GOT3 (cell line): ENCODE results near the gene GTF2I.
"Not testable (repeated sequence)": the region's sequence is repeated elsewhere in the genome, so short reads cannot be mapped to it uniquely, and the experiment has no call there.

Experiments
- DNase-seq: peaks from one replicate; lab custom pipeline; 2025; ENCODE audit warnings: mixed read lengths; lab: John Stamatoyannopoulos, UW

The GTF2I gene

GRCh38 chr7:74657692-74658177 is at the start of gene GTF2I:
Gene GTF2I (plus strand): TSS chr7:74657718. CDS start chr7:74689129, 31,411 bp downstream.
- no peak for DNase-seq

GRCh38 chr7:74612015-74612829 is 45.3 kb upstream of the GTF2I start:
- no peak for DNase-seq

DNA sequence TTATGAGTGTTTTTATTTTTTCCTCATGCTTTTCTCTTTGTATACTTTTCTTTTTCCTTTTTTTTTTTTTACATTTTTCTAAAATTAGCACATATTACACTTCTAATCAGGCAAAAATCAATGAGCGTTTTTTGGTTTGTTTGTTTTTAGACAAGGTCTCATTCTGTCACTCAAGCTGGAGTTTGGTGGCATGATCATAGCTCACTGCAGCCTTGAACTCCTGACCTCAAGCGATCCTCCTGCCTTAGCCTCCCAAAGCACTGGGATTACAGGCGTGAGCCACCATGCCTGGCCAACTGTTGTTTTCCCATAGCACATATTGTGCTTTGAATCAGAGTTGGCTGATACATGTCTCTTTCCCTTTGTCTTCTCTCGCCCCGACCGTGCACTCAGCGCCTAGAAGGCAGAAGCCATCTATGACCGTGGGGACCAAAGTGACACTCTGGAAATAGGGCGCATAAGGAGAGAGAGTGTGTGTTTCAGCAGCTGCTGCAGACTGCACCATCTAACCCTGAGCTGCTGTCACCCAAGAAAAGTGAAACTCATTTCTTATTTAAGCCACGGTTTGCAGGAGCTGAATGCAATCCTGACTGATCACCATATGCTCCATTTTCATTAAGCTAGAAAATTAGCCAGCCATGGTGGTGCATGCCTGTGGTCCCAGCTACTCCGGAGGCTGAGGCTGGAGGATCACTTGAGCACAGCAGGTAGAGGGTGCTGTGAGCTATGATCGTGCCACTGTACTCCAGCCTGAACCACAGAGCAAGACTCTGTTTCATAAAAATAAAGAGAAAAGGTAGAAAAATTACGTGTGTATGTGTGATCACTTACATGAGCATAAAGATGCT is 41.4 kb upstream of the GTF2I start:
- no peak for DNase-seq

DNA sequence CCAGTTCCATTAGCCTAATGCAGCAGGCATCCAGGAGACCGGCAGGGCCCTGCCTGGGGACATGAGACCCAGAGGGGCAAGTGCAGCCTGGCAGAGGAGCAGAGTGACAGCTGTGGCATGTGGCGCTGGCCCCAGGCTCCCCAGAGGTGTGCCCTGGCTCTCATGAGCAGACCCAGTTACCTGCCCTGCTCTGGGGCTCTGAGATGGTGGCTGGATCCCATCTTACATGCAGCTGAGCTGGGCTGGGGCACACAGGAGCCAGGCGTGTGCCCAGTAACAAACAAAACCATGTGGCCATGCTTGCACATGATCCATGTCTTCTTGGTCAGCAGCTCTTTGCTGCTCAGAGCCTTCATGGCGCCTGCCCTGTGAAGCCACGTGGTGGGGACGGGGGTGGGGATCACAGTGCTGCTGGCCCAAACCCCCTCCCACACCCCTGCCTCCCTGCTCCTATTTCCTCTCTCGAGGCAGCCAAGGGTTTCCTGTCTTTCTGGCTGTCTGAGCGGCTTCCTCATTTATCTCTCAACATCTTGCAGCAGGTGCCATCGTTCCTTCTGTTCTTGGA is 40.3 kb upstream of the GTF2I start:
- no peak for DNase-seq

DNA sequence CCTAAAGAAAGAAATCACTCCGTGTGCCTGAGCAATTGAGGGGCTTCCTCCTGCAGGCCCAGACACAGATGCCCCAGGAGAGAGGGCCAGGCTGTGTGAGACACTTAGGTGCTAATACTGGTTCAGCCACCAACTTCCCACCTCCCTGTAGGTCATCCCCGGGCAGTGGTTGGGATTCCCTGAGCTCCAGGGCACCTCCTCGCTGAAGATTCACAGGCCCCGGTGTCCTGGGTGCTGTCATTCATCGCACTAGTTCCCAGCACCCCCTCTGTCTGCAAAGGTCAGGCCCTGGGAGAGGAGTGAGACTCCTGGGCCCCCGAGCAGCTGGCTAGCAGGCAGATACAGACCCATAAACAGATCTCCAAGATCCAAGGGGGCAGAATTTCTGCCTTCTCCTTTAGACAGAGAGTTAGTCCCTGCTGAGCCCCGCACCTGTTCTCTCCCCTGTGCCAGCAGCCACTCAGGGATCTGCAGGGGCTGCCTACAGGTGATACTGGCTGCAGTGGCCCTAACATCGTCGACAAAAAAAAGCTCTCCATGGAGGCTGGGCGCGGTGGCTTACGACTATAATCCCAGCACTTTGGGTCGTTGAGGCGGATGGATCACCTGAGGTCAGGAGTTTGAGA is 38.2 kb upstream of the GTF2I start:
- no peak for DNase-seq

DNA sequence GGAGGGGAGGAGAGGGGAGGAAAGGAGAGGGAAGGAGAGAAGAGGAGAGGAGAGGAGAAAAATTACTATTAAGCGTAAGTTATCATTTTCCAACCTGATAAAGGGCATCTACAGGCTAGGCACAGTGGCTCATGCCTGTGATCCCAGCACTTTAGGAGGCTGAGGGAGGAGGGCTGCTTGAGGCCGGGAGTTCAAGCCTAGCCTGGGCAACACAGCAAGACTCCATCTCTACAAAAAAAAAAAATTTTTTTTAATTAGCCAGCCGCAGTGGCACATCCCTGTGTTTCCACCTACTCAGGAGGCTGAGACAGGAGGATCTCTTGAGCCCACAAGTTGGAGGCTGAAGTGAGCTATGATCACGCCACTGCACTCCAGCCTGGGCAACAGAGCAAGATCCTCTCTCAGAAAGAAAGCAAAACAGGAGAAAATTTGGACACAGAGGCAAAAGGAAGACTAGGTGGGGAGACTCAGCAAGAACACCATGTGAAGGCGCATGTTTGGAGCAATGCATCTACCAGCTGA is 35.2 kb upstream of the GTF2I start:
- DNase-seq, result no peak

DNA sequence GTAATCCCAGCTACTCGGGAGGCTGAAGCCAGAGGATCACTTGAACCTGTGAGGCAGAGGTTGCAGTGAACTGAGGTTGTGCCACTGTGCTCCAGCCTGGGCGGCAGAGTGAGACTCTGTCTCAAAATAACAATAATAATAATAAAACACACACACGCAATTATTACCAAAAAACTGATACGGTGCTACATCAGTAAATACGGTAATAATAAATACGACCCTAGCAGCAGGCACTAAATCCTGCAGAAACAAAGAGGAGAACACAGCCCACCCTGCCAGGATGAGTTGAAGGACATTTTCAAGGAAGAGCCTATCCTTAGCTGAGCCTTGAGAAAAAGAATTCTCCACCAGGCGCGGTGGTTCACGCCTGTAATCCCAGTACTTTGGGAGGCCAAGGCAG is 34.4 kb upstream of the GTF2I start:
- DNase-seq, result no peak

DNA sequence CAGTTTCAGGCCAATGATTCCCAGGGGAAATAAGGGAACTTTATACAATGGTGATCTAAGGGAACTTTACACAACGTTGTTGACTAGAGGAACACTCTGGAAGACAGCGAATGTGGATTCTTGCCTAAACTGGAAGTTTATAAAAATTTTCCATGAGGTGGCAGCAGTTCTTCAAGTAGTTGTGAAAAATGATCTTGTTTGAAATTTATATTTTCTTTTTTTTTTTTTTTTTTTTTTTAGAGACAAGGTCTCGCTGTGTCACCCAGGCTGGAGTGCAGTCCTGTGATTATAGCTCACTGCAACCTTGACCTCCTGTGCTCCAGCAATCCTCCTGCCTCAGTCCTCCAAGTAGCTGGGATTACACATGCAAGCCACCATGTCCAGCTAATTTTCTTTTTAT is 32.1 kb upstream of the GTF2I start:
- no peak for DNase-seq

GRCh38 chr7:74627661-74628411 is 29.7 kb upstream of the GTF2I start:
- no peak for DNase-seq

- no peak for DNase-seq
Measured at GRCh38 chr7:74632505-74632904, 25.0 kb upstream of the GTF2I start.

DNA sequence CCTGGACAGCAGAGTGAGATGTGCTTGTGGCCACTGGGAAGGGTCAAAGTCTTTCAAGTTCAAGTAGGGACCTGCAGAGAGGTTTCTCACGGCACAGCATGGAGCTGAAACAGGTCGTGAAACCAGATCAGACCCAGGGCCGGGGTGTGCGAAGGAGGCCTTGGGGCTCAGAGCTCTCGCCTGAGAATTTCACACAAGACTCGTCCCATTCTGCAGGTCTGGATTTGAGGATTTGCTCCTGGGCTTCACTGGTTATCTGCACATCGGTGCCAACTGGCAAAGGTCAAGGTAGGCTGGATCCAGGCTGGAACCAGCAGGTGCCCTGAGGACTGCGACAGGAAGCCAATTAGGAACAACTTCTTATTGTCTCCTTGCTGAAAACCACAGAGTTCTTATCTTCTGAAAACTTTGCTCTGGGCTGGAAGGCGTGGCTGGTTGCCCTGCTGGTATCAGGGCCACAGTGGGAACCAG is 24.0 kb upstream of the GTF2I start:
- DNase-seq, result no peak

DNA sequence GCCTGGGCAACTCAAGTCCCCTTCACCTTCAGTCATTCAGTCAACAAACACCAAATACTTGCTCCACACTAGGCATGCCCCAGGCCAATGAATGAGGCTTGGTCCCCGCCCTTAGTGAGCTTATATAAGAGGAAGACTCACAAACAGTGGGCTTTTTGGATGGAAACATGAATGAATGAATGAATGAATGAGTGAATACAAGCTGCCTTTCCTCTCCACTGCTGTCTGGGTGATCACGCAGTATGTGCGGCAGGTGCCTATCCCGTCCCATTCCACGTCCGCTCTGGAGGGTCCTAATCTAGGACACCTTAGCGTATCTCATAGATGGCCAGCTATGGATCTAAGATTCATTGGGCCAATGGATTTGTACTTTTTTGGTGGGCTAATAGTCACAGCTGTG is 19.8 kb upstream of the GTF2I start:
- no peak for DNase-seq

DNA sequence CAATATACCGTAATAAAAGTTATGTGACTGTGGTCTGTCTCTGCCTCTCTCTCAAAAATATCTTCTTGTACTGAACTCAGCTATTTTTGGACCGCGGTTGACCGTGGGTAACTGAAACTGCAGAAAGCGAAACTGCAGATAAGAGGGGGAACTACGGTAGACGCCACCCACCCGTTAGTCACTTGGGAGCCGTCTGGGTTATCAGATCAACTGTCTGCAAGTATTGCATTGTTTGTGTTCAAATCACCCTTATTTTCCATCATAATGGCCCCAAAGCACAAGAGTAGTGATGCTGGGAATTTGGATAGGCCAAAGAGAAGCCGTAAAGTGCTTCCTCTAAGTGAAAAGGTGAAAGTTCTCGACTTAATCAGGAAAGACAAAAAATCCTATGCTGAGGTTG is 7.5 kb upstream of the GTF2I start:
- not testable (repeated sequence) for DNase-seq

- not testable (repeated sequence) for DNase-seq
Measured at GRCh38 chr7:74650493-74651132, 6.9 kb upstream of the GTF2I start.

GRCh38 chr7:74651133-74651504 is 6.4 kb upstream of the GTF2I start:
- not testable (repeated sequence) for DNase-seq

- no peak for DNase-seq
Measured at GRCh38 chr7:74653686-74654181, 3.8 kb upstream of the GTF2I start.

DNA sequence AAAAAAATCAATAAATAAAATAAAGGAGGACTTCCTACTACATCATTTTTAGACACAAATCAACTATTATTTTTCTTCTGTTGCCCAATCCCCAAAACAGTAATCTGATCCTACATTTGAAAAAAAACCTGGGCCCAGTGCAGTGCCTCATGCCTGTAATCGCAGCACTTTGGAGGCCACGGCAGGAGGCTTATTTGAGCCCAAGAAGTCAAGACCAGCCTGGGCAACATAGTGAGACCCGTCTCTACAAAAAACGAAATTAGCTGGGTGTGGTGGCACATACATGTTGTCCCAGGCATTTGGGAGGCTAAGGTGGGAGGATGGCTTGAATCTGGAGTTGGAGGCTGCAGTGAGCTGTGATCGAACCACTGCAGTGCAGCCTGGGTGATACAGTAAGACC is 2.7 kb upstream of the GTF2I start:
- no peak for DNase-seq

DNA sequence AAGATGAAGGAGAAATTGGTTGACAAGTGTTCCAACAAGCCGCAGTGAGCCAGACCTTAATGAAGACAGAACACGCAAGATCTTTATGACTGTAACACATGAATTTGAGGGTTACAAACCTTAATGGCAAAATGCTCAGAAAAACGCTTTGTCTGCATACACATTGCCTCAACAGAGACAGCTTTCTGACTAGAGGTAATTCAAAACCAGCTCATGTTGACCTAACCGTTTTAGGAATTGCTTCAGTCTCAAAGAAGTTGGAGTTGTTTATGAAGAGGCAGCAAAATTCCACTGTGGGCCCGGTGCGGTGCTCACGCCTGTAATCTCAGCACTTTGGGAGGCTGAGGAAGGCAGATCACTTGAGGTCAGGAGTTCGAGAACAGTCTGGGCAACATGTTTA is 2.2 kb upstream of the GTF2I start:
- no peak for DNase-seq

- no peak for DNase-seq
Measured at GRCh38 chr7:74655768-74656440, 1.6 kb upstream of the GTF2I start.

DNA sequence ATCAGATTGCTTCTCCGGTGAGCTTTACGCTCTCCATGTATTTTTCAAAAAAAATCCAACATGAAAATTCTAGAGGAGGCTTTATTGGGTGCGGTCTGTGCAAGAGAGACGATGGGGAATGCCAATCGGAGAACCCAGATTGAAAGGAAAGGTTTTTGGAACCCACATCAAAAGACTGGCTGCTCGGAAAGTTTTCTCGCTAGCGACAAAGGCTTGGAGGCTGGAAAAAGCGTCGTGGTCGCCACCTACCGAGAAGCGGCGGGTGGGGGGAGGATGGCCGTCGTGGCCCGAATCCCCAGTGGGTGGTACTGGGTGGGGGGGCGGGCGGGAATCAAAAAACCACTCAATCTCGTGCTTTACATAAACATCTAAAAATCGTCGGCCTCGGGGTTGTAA is 1.1 kb upstream of the GTF2I start:
- no peak for DNase-seq
